Effector memory CD4-positive, alpha-beta T cell (primary cell): ENCODE data around the gene BMP10.

ENCODE experiments used
- DNase-seq, 3 donors: peaks; one replicate each; pipeline ENCODE4 v3.0.0-alpha.2; 2020
- H3K27ac ChIP-seq: 2 replicates; pipeline ENCODE4 v1.7.0; 2013; ENCODE audit warnings: mild to moderate bottlenecking, low read length, moderate library complexity; ENCODE audit not compliant: insufficient read depth, poor library complexity, severe bottlenecking
- H3K27me3 ChIP-seq: replicated peaks from 2 replicates; pipeline ENCODE4 v1.7.0; 2013; ENCODE audit warnings: mild to moderate bottlenecking, low read length; ENCODE audit not compliant: insufficient read depth, control insufficient read depth, poor library complexity, severe bottlenecking
- H3K36me3 ChIP-seq: 2 replicates; pipeline ENCODE4 v1.7.0; 2013; ENCODE audit warnings: mild to moderate bottlenecking, low read length, moderate library complexity; ENCODE audit not compliant: control insufficient read depth, insufficient read depth
- H3K4me1 ChIP-seq: 2 replicates; pipeline ENCODE4 v1.7.0; 2013; ENCODE audit warnings: low read length, mild to moderate bottlenecking; ENCODE audit not compliant: control insufficient read depth, insufficient read depth, poor library complexity, severe bottlenecking
- H3K4me3 ChIP-seq: 2 replicates; pipeline ENCODE4 v1.7.0; 2013; ENCODE audit warnings: low read length, low read depth, mild to moderate bottlenecking; ENCODE audit not compliant: insufficient read depth, poor library complexity, severe bottlenecking
- H3K9me3 ChIP-seq: 2 replicates; pipeline ENCODE4 v1.7.0; 2013; ENCODE audit warnings: mild to moderate bottlenecking, low read length, moderate library complexity; ENCODE audit not compliant: control insufficient read depth

BMP10 gene

DNA sequence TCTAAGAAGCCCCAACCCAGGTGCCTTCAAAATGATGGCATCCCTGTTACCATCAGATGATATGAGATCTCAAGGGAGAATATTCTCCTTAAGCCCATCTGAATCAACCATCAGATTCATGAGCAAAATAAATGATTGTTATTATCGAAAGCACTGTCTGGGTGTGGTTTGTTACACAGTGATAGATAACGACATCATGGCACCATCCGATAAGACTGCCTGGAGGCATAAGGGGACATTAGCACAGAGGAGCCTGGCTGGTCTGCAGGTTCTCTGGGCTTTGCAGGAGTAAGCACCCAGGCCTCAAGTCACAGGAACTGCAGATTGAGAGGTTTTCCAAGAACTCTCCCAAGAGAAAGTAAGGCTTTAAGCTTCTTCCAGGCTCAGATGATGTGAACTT is 15.6 kb downstream of the BMP10 start:
- no peak overlapping the region for H3K27ac ChIP-seq
- H3K4me3 ChIP-seq: no peak overlapping the region
- no peaks in the 10 kb centered on the region for H3K4me1 ChIP-seq
- no peaks in the 10 kb centered on the region for H3K9me3 ChIP-seq
- H3K36me3 ChIP-seq: no peaks in the 10 kb centered on the region
- no peak for DNase-seq
- no peaks in the 10 kb centered on the region for H3K27me3 ChIP-seq

DNA sequence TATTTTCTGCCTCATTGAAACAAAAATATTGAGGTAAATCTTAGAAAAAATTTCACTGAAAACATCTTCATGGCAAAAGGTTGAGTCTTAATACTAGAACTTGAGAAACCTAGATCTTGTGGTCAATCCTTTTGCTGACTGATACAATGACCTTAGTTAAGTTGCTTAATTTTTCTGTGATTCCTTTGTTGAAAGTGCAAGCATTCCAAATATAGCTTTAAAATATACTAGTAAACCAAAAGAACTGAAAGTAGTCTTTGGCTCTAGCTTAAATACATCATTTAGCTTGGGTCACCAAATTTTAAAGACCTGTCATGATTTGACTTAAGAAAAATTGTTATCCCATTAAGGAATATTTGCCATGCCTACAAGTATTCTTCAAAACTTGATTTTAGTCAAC is 16.7 kb downstream of the BMP10 start:
- Histone ChIP-seq H3K4me1 (no peaks in the 10 kb centered on the region), H3K36me3 (no peaks in the 10 kb centered on the region), H3K27ac (no peak overlapping the region), H3K27me3 (no peaks in the 10 kb centered on the region), H3K4me3 (no peak overlapping the region), H3K9me3 (no peaks in the 10 kb centered on the region)
- DNase-seq: no peak

DNA sequence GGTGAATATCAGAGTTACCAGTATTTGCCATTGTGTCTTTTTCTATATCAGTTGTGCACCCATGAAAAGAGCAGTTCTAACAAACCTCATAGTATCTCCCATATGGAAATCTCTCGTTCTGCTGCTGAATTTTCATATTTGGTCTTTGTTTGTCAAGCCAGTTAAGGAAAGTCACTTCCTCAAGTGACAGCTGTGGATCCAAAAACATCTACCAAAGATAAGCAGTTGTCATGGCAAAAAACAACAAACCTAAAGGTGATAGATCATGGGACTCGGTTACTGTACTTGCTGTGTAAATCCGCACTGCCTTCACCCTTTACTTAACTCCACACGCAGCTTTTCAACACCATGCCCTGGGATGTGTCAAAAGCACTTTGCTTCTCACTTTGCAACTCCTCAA is 17.3 kb downstream of the BMP10 start:
- no peak overlapping the region for H3K4me3 ChIP-seq
- no peak for DNase-seq
- no peaks in the 10 kb centered on the region for H3K9me3 ChIP-seq
- no peaks in the 10 kb centered on the region for H3K36me3 ChIP-seq
- no peaks in the 10 kb centered on the region for H3K4me1 ChIP-seq
- H3K27ac ChIP-seq: no peak overlapping the region
- H3K27me3 ChIP-seq: no peaks in the 10 kb centered on the region

DNA sequence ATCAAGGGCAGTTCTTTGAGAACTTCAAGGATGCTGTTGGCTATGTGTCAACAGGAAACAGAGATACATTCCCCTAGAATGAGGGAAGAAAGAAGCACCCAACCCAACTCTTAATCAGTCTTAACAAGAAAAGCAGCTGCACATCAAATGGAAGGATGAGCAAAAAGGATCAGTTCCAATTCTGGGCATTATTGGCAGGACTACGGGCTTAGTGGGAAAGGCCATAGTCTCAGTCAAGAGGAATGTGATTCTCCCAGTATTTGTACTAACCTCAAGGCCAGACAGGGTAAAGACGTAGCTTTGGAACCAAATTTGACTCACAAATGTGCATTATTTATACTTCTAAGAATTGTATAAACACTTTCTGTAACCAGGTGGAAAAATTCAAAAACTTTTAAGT is 18.2 kb downstream of the BMP10 start:
- Histone ChIP-seq H3K27me3 (no peaks in the 10 kb centered on the region), H3K36me3 (no peaks in the 10 kb centered on the region), H3K9me3 (no peaks in the 10 kb centered on the region), H3K4me3 (no peak overlapping the region), H3K27ac (no peak overlapping the region), H3K4me1 (no peaks in the 10 kb centered on the region)
- DNase-seq: no peak

DNA sequence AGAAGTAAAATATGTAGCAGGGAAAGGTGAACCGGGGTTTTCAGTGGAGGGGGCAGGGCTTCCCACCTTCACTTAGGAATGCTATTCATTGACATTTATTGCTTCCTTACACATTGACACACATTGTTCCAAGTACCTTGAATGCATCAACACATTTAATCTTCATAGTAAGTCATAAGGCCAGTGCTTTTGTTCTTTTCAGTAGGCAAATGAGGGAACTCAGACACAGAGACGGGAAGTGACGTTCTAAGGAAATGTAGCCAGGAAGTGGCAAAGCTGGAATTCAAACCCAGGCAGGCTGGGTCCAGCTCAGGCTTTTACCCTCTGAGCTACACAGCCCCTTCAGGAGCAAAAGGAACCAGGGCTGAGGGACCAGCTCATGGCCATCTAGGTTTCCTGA is 20.7 kb downstream of the BMP10 start:
- DNase-seq: no peak
- no peak overlapping the region for H3K27ac ChIP-seq
- H3K4me3 ChIP-seq: no peak overlapping the region
- no peaks in the 10 kb centered on the region for H3K9me3 ChIP-seq
- H3K27me3 ChIP-seq: no peaks in the 10 kb centered on the region
- no peaks in the 10 kb centered on the region for H3K4me1 ChIP-seq
- no peaks in the 10 kb centered on the region for H3K36me3 ChIP-seq

DNA sequence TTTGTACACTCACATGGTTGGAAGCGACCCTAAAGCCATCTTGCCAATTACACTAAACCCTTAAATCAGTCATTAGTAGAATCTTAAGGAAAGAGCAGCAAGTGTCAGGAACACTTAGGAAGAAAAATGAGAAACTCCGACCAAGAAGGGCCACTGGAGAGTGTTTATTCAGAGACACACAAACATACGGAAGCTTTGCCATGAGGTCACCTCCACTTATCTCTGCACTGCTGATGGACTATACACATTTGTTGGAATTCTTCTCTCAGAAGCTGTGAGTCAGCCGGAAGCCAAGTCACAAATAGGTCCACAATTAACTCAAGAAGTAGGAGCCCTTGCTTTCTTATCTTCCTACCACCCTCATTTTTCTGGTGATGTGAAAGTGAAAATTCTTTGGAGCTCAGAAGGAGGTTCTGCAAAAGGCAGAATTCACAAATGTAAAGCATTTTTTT is 21.6 kb downstream of the BMP10 start:
- Histone ChIP-seq H3K27me3 (no peaks in the 10 kb centered on the region), H3K9me3 (no peaks in the 10 kb centered on the region), H3K4me3 (no peak overlapping the region), H3K27ac (no peak overlapping the region), H3K4me1 (no peaks in the 10 kb centered on the region), H3K36me3 (no peaks in the 10 kb centered on the region)
- no peak for DNase-seq

DNA sequence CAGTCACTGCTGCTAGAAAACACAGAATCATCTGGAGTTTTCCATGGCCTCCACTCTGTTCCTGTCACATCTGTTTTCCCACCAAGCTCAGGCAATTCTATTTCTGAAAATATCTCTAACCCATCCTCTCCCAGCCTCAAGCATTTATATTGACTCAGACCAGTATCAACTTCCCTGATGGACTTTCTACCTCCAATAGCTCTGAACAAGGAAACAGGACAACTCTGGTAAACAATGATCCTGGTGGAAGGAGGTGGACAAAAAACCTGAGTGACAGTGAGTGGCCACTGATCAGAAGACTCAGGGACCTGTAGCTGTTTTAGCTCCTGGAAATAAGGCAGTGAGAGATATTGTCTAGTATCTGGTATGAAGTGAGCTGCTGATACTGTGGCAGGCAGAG is 23.4 kb downstream of the BMP10 start:
- Histone ChIP-seq H3K27me3 (no peaks in the 10 kb centered on the region), H3K4me1 (no peaks in the 10 kb centered on the region), H3K4me3 (no peak overlapping the region), H3K9me3 (no peaks in the 10 kb centered on the region), H3K36me3 (no peaks in the 10 kb centered on the region), H3K27ac (no peak overlapping the region)
- DNase-seq: no peak

DNA sequence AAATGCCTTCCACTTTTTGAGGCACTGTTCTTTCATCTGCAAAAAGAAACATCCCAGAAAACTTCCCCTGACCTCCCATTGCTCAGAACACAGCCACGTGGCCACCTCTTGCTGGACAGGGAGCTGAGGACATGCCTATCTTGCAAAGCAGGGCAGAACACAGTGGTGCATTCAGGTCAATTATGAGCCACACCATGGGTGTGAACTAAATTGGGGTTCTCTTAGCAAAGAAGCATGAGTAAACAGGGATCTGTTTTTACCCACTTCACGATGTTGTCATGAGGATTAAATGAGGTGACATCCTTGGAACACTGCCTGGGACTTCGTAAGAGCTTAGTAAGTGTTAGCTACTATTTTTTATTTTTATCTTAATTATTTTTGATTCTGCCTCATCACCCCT is 25.1 kb downstream of the BMP10 start:
- no peaks in the 10 kb centered on the region for H3K36me3 ChIP-seq
- DNase-seq: no peak
- H3K9me3 ChIP-seq: no peaks in the 10 kb centered on the region
- H3K4me3 ChIP-seq: no peak overlapping the region
- H3K27ac ChIP-seq: no peak overlapping the region
- H3K27me3 ChIP-seq: no peaks in the 10 kb centered on the region
- no peaks in the 10 kb centered on the region for H3K4me1 ChIP-seq

DNA sequence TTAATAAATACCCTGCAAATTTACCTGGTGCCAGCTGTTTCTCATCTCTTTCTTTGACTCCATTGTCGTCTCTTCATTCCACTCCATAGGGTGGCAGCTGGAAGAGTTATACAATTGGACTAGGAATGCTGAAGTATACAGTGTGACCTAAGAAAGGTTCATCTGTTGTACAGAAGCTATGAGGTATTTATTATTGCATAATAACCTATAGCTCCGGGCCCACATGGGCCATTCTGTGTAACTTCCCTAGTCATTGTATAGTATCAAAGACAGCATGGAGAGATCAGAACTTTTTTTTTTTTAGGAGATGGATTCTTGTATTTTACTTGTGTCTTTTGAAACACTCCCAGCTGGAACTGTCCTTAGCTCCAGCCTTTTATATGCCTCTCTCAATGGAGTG is 26.2 kb downstream of the BMP10 start:
- Histone ChIP-seq H3K27me3 (no peaks in the 10 kb centered on the region), H3K4me1 (no peaks in the 10 kb centered on the region), H3K36me3 (no peaks in the 10 kb centered on the region), H3K9me3 (no peaks in the 10 kb centered on the region), H3K4me3 (no peak overlapping the region), H3K27ac (no peak overlapping the region)
- DNase-seq: no peak

DNA sequence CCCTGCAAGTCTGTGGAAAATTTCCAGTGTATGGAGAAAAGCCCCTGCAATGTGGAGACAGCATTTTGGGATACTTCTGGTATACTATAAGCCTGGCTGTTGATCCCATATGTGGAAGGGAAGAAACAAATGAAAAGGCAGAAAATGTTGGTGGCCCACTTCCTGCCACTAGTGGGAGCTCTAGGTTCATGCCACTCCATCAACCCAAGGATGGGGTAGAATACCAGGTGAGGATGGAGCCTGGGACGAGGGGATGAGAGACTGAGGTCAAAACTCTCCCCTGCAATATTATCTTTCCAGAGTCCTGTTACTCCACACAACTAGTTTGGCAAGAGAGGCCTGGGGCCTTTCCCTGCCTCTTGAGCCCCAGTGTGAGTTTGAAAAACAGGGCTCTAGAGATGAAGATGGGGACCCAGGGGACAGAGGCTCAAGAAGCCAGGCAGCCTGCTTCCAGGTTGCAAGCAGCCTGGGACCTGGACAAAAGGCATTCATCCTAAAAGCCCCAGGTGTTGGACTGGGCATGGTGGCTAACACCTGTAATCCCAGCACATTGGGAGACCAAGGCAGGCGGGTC is 31.9 kb downstream of the BMP10 start:
- Histone ChIP-seq H3K27ac (no peak overlapping the region), H3K4me3 (no peak overlapping the region), H3K9me3 (no peaks in the 10 kb centered on the region), H3K36me3 (no peaks in the 10 kb centered on the region), H3K4me1 (no peaks in the 10 kb centered on the region), H3K27me3 (no peaks in the 10 kb centered on the region)
- DNase-seq: no peak

DNA sequence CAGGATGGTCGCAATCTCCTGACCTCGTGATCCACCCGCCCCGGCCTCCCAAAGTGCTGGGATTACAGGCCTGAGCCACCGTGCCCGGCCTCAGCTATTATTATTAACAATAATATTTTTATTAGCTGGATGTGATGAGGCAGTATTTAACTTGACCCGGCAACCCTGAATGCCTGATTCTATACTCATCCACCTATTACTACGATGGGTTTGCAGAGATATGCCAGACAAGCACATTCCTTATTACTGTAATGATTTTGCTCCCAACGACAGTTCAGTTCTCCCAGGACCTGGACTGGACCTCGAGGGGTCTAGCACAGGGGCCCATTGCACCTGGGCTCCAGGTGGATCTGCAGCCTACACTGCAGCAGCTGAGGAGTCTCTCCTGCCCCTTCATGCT is 32.6 kb downstream of the BMP10 start:
- DNase-seq: no peak
- H3K27me3 ChIP-seq: no peaks in the 10 kb centered on the region
- no peaks in the 10 kb centered on the region for H3K9me3 ChIP-seq
- no peaks in the 10 kb centered on the region for H3K4me1 ChIP-seq
- no peak overlapping the region for H3K4me3 ChIP-seq
- H3K27ac ChIP-seq: no peak overlapping the region
- H3K36me3 ChIP-seq: no peaks in the 10 kb centered on the region
